CMK (cell line): ENCODE results near the gene NOTCH1.
"Not testable (repeated sequence)": the region's sequence is repeated elsewhere in the genome, so short reads cannot be mapped to it uniquely, and the experiment has no call there.

Experiments used
- DNase-seq: peaks from one replicate; pipeline ENCODE4 v3.0.0-alpha.2; 2010; ENCODE audit warnings: low read depth

The NOTCH1 gene

DNA sequence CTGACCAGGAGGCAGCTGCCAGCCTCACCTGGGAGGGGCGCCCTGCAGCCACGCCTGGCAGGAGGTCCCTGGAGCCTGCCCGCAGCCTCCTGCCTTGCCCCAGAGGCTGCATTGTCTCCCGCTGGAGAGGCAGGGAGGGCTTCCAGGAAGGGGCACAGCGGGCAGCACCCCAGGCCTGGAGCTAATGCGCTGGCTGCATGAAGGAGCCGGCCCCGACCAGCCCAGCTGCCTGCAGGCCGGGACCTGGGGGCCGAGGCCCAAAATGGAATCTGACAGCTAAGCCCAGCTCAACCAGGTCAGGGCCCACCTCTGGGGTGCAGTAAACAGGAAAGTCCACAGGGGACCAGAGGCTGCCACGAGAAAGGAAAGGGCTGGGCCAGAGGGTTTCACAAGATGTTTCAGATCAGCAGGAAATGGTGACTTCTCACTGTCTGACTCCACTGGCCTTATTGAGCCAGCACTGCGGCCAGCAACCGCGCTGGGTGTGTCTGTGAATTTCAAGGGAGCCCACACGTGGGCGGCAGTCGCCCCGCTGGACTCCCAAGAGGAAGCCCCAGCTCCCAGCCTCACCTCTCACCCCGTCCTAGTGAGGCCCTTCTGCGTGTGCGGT, 18.6 kb upstream of the NOTCH1 start:
- DNase-seq, result no peak

DNA sequence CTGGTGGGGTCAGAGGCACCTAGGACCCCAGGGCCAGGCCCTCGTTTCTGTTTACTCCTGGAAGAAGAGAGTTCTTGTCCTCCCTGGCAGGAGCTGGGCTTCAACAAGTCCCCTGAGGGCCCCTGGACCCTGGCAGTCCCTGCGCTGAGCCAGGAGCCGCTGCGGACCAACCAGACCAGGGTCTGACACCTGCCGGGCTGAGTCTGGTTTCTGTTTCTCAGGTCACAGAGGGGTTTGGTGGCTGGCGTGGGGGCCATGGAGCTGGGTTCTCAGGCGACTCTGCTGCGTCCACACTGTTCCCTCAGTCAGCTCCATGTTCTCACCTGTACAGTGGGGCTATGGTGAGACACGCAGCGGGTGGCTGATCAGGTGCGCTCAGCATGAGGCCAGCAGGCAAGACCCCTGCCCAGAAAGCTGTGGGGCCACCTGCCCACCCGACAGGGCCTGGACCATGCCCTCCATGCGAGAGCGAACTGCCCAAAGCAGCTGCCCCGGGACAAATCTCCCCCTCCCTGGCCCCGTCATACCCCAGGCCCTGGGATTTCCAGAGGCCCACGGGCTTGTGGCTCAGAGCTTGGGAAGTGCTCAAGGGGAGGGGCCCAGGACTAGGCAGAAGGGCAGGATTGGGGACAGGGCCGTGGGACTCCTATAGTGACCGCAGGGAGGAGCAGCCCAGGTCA, 17.9 kb upstream of the NOTCH1 start:
- DNase-seq, result no peak

DNA sequence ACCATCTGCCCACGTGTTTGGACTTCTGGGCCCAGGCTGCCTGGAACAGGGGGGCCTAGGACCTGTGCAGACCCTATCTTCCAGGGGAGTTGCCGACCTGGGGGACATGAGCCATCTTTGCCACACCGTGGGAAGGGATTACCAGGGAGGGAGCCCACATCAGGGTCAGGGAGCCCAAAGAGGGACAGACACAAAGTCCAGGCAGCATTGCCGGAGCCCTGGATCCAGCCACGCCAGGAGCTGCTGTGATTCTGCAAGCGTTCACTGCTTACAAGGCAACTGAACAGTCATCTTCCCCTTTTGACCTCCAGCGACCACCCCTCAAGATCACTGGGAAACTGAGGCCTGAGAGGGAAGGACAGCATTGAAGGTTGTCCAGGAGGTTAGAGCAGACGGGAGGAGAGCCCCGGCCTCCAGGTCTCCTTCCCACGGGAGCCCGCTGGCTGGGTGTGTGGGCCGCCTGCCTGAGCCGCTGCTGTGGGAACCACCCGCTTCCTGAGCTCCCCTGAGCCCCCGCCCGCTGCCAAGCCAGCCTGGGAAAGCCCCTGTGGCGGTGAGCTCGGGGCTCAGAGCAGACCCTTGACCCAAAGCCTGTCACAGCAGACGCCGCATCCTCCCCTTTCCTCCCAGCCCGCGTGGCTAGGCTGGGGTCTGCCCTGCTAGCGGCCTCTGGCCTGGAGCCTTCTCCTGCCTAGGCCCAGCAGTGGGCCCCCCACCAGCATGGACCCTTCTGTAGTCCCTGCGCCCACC, 17.1 kb upstream of the NOTCH1 start:
- DNase-seq, result no peak

DNA sequence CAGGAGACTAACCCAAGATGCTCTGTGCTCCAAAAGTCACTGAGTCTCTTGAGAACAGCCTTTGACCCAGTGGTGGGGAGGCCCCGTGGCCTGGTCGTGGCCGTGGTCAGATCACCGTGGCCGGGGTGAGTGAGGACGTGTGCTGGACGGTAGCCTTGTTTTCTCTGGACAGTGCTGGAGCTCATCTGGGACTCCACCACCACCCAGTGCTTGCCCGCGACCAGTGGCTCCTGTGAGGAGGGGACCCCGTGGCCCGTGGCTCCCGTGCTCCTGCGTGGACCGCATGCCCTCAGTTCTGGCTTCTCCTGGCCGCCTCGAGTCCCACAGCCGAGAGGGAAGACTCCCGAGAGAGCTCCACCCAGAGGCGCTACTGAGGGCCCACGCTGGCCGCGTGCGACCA, 15.9 kb upstream of the NOTCH1 start:
- no peak for DNase-seq

DNA sequence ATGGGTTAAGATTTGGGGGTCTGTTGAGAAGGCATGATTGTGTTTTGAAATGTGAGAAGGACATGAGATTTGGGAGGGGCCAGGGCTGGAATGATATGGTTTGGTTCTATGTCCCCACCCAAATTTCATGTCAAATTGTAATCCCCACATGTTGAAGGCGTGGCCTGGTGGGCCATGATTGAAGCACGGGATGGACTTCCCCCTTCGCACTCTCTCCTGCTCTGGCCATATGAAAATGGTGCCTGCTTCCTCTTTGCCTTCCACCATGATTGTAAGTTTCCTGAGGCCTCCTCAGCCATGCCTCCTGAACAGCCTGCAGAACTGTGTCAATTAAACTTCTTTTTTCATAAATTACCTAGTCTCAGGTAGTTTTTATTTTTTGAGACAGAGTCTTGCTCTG, 14.7 kb upstream of the NOTCH1 start:
- DNase-seq, result no peak

DNA sequence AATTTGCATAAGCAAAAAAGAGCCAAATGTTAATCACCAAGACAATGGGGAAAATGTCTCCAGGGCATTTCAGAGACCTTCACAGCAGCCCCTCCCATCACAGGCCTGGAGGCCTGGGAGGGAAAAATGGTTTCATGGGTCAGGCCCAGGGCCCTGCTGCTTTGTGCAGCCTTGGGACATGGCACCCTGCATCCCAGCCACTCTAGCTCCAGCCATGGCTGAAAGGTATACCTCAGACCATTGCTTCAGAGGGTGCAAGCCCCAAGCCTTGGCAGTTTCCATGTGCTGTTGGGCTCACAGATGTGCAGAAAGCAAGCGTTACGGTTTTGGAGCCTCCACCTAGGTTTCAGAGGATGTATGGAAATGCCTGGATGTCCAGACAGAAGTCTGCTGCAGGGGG, 13.5 kb upstream of the NOTCH1 start:
- DNase-seq, result not testable (repeated sequence)

DNA sequence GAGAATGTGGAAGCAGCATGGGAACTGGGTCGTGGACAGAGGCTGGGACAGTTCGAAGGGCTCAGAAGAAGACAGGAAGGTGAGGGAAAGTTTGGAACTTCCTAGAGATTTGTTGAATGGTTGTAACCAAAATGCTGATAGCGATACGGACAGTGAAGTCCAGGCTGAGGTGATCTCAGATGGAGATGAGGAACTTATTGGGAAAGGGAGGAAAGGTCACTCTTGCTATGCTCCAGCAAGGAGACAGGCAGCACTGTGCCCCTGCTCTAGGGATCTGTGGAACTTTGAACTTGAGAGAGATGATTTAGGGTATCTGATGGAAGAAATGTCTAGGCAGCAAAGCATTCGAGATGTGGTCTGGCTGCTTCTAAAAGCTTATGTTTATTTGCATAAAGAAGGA, 13.0 kb upstream of the NOTCH1 start:
- not testable (repeated sequence) for DNase-seq

DNA sequence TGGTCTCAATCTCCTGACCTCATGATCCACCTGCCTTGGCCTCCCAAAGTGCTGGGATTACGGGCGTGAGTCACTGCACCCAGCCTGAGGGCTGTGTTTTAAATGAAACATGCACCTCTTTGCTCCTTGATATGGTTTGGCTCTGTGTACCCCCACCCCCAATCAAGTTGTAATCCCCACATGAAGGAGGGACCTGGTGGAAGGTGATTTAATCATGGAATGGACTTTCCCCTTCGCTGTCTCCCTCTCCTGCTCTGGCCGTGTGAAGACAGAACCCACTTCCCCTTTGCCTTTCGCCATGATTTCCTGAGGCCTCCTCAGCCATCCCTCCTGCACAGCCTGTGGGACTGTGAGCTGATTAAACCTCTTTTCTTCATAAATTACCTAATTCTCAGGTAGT, 12.5 kb upstream of the NOTCH1 start:
- no peak for DNase-seq

DNA sequence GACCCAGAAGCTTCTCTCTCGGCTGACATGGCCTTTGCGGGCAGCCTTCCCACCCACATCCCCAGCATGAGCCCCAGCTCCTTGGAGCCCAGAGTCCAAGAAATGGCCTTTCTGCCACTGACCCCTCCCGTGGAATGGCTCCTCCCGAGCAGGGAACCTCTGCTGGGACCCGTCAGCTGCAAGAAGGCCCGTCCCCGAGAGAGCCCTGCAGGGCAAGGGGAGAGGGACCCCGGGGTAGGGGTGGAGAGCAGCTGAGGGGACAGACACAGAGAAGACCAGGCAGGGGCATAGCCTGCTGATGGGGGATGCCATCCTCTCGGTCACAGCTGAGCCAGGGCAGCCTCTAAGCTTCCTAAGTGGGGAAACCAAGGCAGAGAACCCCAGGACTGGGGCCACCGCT, 11.2 kb upstream of the NOTCH1 start:
- no peak for DNase-seq

DNA sequence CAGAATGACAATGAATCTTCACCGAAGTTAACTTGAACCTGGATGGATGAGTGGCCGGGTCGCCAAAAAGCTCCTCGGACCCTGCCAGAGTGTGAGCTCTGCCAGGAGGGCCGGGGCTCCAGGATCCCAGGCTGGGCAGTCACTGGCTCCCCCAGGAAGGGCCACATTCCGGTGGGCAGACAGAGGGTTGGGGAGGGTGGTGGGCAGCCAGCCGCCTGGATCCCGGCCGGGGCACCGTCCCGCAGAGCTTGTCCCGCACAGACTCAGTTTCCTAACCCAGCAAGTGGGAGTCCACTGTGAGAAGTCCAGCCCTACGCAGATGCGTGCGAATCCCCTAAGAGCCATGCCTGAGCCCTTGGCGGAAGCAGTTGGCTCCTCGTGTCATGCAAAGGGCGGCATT, 10.3 kb upstream of the NOTCH1 start:
- DNase-seq, result no peak

DNA sequence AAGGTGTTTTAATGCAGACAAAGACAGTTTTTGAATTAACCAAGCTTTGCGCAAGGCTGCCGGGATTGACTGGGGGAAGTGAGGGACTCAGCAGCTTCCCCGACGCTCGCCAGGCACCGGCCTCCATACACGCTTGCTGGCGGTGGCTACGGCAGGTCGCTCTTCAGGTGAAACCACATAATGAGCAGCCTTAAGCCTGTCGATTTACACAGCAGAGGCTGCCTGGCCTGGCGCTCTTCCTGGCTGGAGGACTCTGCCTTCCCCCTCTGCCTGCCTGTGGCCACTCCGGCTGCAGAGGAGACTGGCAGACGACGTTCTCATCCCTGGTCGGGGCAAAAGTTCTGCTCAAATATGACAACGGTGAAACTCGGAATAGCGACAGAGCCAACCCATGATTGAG, 9.0 kb upstream of the NOTCH1 start:
- DNase-seq, result no peak

DNA sequence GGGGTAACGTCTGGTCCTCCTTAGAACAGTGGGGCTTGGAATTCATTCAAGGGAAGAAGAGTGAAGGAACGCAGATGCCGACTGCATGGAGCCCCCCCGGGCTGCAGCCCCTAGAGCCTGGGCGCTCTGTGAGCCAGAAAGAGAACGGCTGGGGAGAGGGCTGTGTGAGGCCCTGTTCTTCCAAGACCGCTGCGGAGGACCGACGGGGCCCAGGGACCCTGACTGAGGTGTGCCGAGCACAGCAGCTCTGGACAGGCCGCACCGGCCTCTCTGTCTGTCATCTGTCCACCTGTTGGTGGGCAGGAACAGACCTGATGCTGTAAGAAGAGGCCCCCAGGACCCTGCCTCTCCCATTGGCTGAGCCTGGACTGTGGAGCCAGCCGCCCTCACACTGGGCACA, 7.7 kb upstream of the NOTCH1 start:
- DNase-seq, result no peak

DNA sequence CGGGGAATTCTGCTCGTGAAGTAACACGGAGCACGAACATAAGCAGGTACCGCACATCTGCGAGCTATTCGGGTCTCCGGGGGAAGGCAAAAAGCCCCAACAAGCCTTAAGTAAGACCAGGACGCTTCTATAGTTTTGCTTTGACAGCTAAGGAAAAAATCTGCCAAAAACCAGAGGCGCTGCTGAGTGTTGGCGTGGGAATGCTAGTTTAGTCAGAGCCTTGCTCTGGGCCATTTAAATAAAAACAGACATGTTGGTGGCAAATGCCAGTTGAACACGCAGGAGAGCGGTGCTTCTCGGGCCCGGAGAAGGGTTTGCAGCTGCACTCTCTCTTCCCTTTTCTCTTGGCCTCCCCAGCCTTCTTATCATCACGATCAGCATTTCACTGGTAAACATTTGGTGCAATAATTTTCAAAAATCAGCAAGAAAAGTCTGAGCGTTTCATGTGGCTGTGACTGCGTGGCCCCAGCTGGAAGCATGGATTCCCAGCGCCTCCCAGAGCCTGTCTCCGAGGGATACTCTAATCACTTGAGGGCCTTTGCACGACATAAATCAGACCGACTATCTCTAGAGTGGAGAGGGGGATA, 6.4 kb upstream of the NOTCH1 start:
- no peak for DNase-seq

DNA sequence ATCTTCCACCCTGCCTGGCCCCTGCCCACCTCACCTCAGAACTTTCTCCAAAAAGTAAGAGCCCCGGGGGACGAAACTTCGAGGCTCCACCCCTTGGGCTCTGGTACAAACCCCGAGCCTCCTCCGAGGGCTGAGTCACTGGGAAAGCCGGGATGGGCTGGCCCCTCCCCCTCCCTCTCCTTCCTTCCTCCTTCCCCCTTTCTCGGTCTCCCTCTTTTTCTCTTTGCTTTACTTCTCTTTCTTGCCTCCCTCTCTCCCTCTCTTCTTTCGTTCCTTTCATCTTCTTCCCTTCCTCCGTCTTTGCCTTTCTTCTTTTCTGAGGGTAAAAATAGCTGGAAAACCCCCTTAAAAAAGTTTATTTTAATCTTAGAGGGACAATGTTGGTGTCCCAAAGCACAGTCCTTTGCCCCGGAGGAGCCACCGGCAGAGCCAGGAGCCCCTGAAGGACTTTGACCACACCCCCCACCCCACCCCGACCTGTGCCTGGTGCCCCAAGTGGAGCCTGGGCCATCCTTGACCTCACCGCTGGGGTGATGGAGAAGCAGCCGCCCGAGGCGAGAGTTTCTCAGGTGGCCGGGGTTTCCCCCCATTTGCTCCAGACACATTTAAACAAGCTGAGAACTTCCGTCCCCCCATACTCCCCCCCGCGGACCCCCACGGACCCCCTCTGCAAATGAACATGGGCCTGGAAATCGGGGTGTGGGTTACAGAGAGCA, 5.7 kb upstream of the NOTCH1 start:
- no peak for DNase-seq

DNA sequence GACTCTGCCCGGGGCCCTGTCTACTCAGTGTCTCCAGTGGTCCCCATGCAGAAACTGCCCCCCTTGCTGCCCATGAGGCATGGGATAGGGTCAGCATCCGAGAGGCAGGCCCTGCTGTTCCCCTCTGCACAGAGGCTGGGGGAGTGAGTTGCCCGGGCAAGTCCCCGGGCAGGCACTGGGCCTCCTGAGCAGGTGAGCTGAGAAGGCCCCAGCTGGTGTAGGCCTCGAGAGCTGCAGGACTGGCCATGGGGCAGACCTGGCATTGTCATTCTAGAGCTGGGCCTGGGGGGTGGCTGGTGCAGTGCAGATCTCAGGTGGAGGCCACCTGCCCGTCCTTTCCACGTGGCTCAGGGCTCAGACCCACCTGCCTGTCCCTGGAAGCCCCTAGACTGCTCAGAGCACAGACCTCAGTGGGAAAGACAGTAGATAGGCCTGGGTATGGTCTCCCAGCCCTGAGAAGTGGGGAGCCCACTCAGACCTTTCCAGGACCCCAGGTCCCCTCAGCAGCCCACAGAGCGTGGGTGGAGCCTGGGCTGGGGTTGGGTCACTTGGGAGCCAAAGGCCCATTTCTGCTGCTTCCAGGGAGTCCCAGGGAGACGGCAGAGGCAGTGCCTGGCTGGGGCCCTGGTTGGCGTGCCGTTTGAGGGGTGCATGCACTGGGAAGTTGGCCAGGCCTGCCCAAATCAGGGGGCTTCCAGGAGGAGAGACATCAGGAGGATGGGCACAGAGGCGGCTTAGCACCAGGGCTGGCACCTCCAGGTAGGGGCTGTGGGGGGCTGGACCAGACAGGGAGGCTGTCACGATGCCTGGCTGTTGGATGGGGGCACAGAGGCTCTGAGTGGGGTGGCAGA, 4.8 kb upstream of the NOTCH1 start:
- DNase-seq, result no peak

DNA sequence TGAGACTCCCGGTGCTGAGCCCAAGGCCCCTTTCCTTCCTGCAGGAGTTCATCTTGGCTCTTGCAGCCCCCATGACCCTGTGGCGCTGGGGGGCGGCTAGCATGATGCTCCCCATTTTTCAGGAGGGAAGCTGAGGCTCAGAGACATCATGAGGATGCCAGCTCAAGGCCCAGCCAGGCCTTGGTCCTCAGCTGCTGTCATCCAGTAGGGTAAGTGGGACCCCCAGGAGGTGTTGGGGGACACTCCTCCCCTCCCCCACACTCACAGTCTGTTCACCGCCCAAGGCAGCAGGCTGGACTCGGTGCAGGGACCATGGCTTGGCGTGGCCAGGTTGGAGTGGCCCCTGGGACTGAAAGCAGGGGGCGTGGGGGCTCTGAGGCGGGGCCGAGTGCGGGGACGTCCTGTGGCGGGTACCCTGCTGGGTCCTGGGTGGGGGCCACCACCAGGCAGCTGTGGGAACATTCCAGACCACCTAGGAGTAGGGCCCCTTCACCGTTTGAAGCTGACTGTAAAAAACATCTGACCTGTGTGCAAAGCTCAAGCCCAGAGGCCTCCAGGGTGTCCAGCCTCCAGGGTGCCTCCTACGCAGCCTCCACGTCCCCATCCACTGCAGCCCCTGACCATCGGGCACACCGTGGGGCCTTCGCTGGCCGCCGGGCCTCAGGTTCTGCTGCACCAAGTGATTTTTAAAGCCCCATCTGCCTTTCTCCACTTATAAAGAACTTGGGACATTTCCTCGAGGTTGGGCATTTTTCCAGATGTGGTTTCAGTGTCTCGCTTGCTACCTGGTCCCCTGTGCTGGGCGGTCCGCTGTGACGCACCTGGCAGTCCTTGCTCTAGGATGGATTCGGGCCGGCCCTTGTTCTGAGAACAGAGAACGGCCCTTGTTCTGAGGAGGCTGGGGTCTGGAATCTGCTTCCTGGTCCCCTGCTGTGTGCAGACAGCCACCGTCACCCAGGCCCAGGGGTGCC, 3.4 kb upstream of the NOTCH1 start:
- no peak for DNase-seq

DNA sequence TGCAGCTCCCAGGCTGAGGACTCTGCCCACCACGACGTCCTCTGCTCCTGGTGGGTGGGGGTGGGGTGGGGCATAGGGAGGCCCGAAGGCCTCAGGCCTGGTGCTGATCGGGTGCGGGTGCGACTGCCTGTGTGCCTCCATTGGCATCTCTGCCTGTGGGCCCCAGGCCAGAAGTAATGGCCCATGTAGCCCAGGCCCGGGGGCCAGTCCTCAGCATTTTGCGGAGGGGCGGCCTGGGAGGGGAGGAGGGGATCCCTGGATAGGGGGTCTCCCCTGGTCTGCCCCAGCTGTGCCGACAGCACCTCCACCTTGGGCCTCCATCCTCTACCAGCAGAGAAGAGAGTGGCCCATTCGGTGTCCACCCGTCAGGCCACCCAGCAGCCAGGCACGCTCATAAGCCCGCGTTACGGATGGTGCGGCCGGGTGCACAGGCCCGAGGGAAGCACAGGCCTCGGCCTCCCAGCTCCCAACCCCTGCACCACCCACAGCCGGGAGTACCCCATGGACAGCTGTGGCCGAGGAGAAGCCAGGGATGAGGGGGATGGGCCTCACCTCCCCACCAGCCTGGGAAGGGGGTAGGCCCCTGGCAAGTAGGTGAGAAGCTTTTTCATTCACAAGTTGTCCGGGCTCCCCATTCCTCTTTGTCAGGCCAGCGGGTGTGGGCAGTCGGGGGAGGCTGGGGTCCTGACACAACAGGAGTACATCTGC, 1.8 kb upstream of the NOTCH1 start:
- DNase-seq, result no peak

DNA sequence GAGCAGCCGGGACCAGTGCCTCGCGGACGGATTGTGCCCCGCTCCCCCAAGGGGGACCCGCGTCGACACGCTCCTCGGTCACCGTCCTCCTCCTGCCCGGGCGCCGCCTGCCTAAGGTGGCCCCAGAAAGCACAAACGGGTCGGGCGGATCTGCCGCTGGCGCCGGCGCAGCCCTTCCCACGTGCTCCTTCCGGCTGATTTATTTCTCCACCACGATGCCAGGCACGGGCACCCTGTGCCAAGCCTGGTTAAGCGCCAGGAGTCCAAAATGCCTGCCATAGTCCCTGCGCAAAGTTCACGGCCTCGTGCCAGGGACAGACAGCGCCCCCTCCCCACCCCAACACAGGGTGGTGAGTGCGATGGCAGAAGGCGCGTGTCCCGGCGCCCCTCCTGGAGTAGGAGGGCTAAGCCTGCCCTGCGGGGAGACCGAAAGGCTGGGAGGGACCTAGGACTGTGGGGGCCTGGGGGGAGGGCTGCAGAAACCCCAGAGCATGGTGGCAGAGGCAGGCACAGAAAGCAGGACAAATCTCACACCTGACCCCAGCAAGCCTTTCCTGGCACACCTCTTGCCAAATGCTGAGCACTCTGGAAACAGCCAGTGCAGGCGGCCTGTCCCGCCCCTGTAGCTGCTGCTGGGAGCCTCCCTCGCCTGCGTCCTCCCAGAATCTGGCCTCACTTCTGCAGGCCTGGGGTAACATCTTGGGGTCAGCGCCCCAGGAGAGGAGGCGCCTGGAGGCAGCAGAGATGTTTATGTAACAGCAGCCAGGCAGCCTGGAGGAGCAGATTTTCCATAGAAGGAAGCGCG, 1.1 kb upstream of the NOTCH1 start:
- no peak for DNase-seq

DNA sequence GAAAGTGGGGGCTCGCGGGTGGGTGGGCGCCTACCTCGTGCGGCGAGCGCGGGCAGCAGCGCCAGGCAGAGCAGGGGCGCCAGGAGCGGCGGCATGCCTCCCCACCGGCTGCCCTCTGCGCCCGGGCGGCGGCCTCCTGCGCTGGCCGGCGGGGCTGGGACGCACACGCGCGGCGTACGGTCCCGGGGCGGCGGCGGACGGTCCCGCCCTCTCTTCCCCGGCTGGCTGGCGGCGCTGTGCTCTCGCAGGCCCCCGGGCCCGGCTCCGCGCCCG, 220 bp downstream of the NOTCH1 start:
- no peak for DNase-seq
